ENCODE measurements around the gene AAK1.
"Not testable (repeated sequence)": the region's sequence is repeated elsewhere in the genome, so short reads cannot be mapped to it uniquely, and the experiment has no call there.

Gene AAK1

GRCh38 chr2:69582582-69583176 is 60.9 kb downstream of the AAK1 start:
- H3K9ac ChIP-seq (ENCODE audit: low read length): no peak overlapping the region
- no peaks in the 10 kb centered on the region for H3K36me3 ChIP-seq (ENCODE audit: control insufficient read depth, insufficient read depth, low read length)
- no peaks in the 10 kb centered on the region for H3K9me3 ChIP-seq (ENCODE audit: control insufficient read depth, insufficient read depth, low read depth, low read length)
- no peak overlapping the region for H3K4me3 ChIP-seq (ENCODE audit: low read depth, low read length)
- no peaks in the 10 kb centered on the region for H3K27me3 ChIP-seq (ENCODE audit: control insufficient read depth, insufficient read depth, low read length)
- H3K4me1 ChIP-seq (ENCODE audit: control insufficient read depth, insufficient read depth, low read length): peaks cover 32% of the 10 kb centered on the region
- H3K27ac ChIP-seq (ENCODE audit: low read depth, low read length): no peak overlapping the region

- Histone ChIP-seq H3K9me3 (ENCODE audit: control insufficient read depth, insufficient read depth, low read depth, low read length) (no peaks in the 10 kb centered on the region), H3K9ac (ENCODE audit: low read length) (no peak overlapping the region), H3K27me3 (ENCODE audit: control insufficient read depth, insufficient read depth, low read length) (no peaks in the 10 kb centered on the region), H3K4me3 (ENCODE audit: low read depth, low read length) (no peak overlapping the region), H3K27ac (ENCODE audit: low read depth, low read length) (no peak overlapping the region), H3K4me1 (ENCODE audit: control insufficient read depth, insufficient read depth, low read length) (peaks cover 39% of the 10 kb centered on the region), H3K36me3 (ENCODE audit: control insufficient read depth, insufficient read depth, low read length) (no peaks in the 10 kb centered on the region)
Measured at GRCh38 chr2:69581774-69582581, 61.6 kb downstream of the AAK1 start.

- H3K9ac ChIP-seq (ENCODE audit: low read length): no peak overlapping the region
- H3K4me1 ChIP-seq (ENCODE audit: control insufficient read depth, insufficient read depth, low read length): peaks cover 31% of the 10 kb centered on the region
- H3K27ac ChIP-seq (ENCODE audit: low read depth, low read length): no peak overlapping the region
- no peaks in the 10 kb centered on the region for H3K27me3 ChIP-seq (ENCODE audit: control insufficient read depth, insufficient read depth, low read length)
- no peak overlapping the region for H3K4me3 ChIP-seq (ENCODE audit: low read depth, low read length)
- H3K9me3 ChIP-seq (ENCODE audit: control insufficient read depth, insufficient read depth, low read depth, low read length): no peaks in the 10 kb centered on the region
- no peaks in the 10 kb centered on the region for H3K36me3 ChIP-seq (ENCODE audit: control insufficient read depth, insufficient read depth, low read length)
Measured at GRCh38 chr2:69580486-69580885, 63.1 kb downstream of the AAK1 start.

- peaks cover 31% of the 10 kb centered on the region for H3K4me1 ChIP-seq (ENCODE audit: control insufficient read depth, insufficient read depth, low read length)
- no peak overlapping the region for H3K27ac ChIP-seq (ENCODE audit: low read depth, low read length)
- H3K27me3 ChIP-seq (ENCODE audit: control insufficient read depth, insufficient read depth, low read length): no peaks in the 10 kb centered on the region
- no peaks in the 10 kb centered on the region for H3K36me3 ChIP-seq (ENCODE audit: control insufficient read depth, insufficient read depth, low read length)
- no peaks in the 10 kb centered on the region for H3K9me3 ChIP-seq (ENCODE audit: control insufficient read depth, insufficient read depth, low read depth, low read length)
- no peak overlapping the region for H3K9ac ChIP-seq (ENCODE audit: low read length)
- H3K4me3 ChIP-seq (ENCODE audit: low read depth, low read length): no peak overlapping the region
Measured at GRCh38 chr2:69579536-69579935, 64.0 kb downstream of the AAK1 start.

- H3K36me3 ChIP-seq (ENCODE audit: control insufficient read depth, insufficient read depth, low read length): no peaks in the 10 kb centered on the region
- H3K27me3 ChIP-seq (ENCODE audit: control insufficient read depth, insufficient read depth, low read length): no peaks in the 10 kb centered on the region
- H3K9ac ChIP-seq (ENCODE audit: low read length): no peak overlapping the region
- no peak overlapping the region for H3K4me3 ChIP-seq (ENCODE audit: low read depth, low read length)
- no peaks in the 10 kb centered on the region for H3K9me3 ChIP-seq (ENCODE audit: control insufficient read depth, insufficient read depth, low read depth, low read length)
- peaks cover 31% of the 10 kb centered on the region for H3K4me1 ChIP-seq (ENCODE audit: control insufficient read depth, insufficient read depth, low read length)
- no peak overlapping the region for H3K27ac ChIP-seq (ENCODE audit: low read depth, low read length)
Measured at GRCh38 chr2:69578198-69578540, 65.4 kb downstream of the AAK1 start.

- Histone ChIP-seq H3K4me3 (ENCODE audit: low read depth, low read length) (no peak overlapping the region), H3K9ac (ENCODE audit: low read length) (no peak overlapping the region), H3K27me3 (ENCODE audit: control insufficient read depth, insufficient read depth, low read length) (no peaks in the 10 kb centered on the region), H3K27ac (ENCODE audit: low read depth, low read length) (no peak overlapping the region), H3K36me3 (ENCODE audit: control insufficient read depth, insufficient read depth, low read length) (no peaks in the 10 kb centered on the region), H3K9me3 (ENCODE audit: control insufficient read depth, insufficient read depth, low read depth, low read length) (no peaks in the 10 kb centered on the region), H3K4me1 (ENCODE audit: control insufficient read depth, insufficient read depth, low read length) (peaks cover 35% of the 10 kb centered on the region)
Measured at GRCh38 chr2:69577467-69578197, 65.9 kb downstream of the AAK1 start.

- Histone ChIP-seq H3K4me1 (ENCODE audit: control insufficient read depth, insufficient read depth, low read length) (peaks cover 30% of the 10 kb centered on the region), H3K36me3 (ENCODE audit: control insufficient read depth, insufficient read depth, low read length) (no peaks in the 10 kb centered on the region), H3K27ac (ENCODE audit: low read depth, low read length) (no peak overlapping the region), H3K4me3 (ENCODE audit: low read depth, low read length) (no peak overlapping the region), H3K9ac (ENCODE audit: low read length) (no peak overlapping the region), H3K27me3 (ENCODE audit: control insufficient read depth, insufficient read depth, low read length) (no peaks in the 10 kb centered on the region), H3K9me3 (ENCODE audit: control insufficient read depth, insufficient read depth, low read depth, low read length) (no peaks in the 10 kb centered on the region)
Measured at GRCh38 chr2:69576880-69577279, 66.7 kb downstream of the AAK1 start.

- Histone ChIP-seq H3K4me3 (ENCODE audit: low read depth, low read length) (no peak overlapping the region), H3K36me3 (ENCODE audit: control insufficient read depth, insufficient read depth, low read length) (no peaks in the 10 kb centered on the region), H3K9me3 (ENCODE audit: control insufficient read depth, insufficient read depth, low read depth, low read length) (no peaks in the 10 kb centered on the region), H3K4me1 (ENCODE audit: control insufficient read depth, insufficient read depth, low read length) (peaks cover 24% of the 10 kb centered on the region), H3K27ac (ENCODE audit: low read depth, low read length) (no peak overlapping the region), H3K27me3 (ENCODE audit: control insufficient read depth, insufficient read depth, low read length) (no peaks in the 10 kb centered on the region), H3K9ac (ENCODE audit: low read length) (no peak overlapping the region)
Measured at GRCh38 chr2:69575926-69576325, 67.6 kb downstream of the AAK1 start.

GRCh38 chr2:69575371-69575770 is 68.2 kb downstream of the AAK1 start:
- H3K9me3 ChIP-seq (ENCODE audit: control insufficient read depth, insufficient read depth, low read depth, low read length); H3K27me3 ChIP-seq (ENCODE audit: control insufficient read depth, insufficient read depth, low read length); H3K4me3 ChIP-seq (ENCODE audit: low read depth, low read length); H3K9ac ChIP-seq (ENCODE audit: low read length); H3K27ac ChIP-seq (ENCODE audit: low read depth, low read length); H3K36me3 ChIP-seq (ENCODE audit: control insufficient read depth, insufficient read depth, low read length): not testable (repeated sequence)
- peaks cover 24% of the 10 kb centered on the region for H3K4me1 ChIP-seq (ENCODE audit: control insufficient read depth, insufficient read depth, low read length)

- Histone ChIP-seq H3K4me3 (ENCODE audit: low read depth, low read length) (no peak overlapping the region), H3K27me3 (ENCODE audit: control insufficient read depth, insufficient read depth, low read length) (no peaks in the 10 kb centered on the region), H3K27ac (ENCODE audit: low read depth, low read length) (no peak overlapping the region), H3K36me3 (ENCODE audit: control insufficient read depth, insufficient read depth, low read length) (no peaks in the 10 kb centered on the region), H3K9me3 (ENCODE audit: control insufficient read depth, insufficient read depth, low read depth, low read length) (no peaks in the 10 kb centered on the region), H3K9ac (ENCODE audit: low read length) (no peak overlapping the region), H3K4me1 (ENCODE audit: control insufficient read depth, insufficient read depth, low read length) (peaks cover 14% of the 10 kb centered on the region)
Measured at GRCh38 chr2:69572641-69573040, 70.9 kb downstream of the AAK1 start.

- Histone ChIP-seq H3K4me3 (ENCODE audit: low read depth, low read length) (no peak overlapping the region), H3K27ac (ENCODE audit: low read depth, low read length) (no peak overlapping the region), H3K4me1 (ENCODE audit: control insufficient read depth, insufficient read depth, low read length) (0 out of 2 replicates have a peak, but pooled peaks cover 6% of the 10 kb centered on the region), H3K9ac (ENCODE audit: low read length) (no peak overlapping the region), H3K27me3 (ENCODE audit: control insufficient read depth, insufficient read depth, low read length) (no peaks in the 10 kb centered on the region), H3K9me3 (ENCODE audit: control insufficient read depth, insufficient read depth, low read depth, low read length) (no peaks in the 10 kb centered on the region), H3K36me3 (ENCODE audit: control insufficient read depth, insufficient read depth, low read length) (no peaks in the 10 kb centered on the region)
Measured at GRCh38 chr2:69571189-69571588, 72.3 kb downstream of the AAK1 start.

Measured in HUES6 (cell line).